WTC11 (cell line): ENCODE results near the gene TNFRSF11A. TPM values are rescaled to one million over a fixed set of nuclear protein-coding genes. Genes with fewer than 3 reads are reported as not detected.

Experiments used
- ATAC-seq: fragments of 200-7000 bp; cut with Tn5 transposase; 2 replicates; pipeline ENCODE4 v1.10.0; 2021; ENCODE audit warnings: mild to moderate bottlenecking, moderate library complexity
- CTCF ChIA-PET: fragments of 300-600 bp; sonication (Branson Sonifier 250); formaldehyde crosslinking; loops from one replicate; lab custom pipeline; 2021; ENCODE audit warnings: antibody characterized with exemption; lab: Charles Lee
- POLR2A ChIA-PET: fragments of 350-600 bp; sonication (Branson Sonifier 250); formaldehyde crosslinking; loops from one replicate; lab custom pipeline; 2021; ENCODE audit warnings: antibody characterized with exemption; lab: Charles Lee
- DNase-seq: peaks from one replicate; pipeline ENCODE4 v3.0.0; 2021; ENCODE audit warnings: low spot score
- H3K27ac Mint-ChIP-seq: 2 replicates; pipeline ENCODE4 v1.8.0; 2021; ENCODE audit warnings: mixed read lengths
- H3K27me3 Mint-ChIP-seq: 2 replicates; pipeline ENCODE4 v1.8.0; 2021; ENCODE audit warnings: low read depth, mild to moderate bottlenecking, moderate library complexity, mixed read lengths
- H3K36me3 Mint-ChIP-seq: 2 replicates; pipeline ENCODE4 v1.8.0; 2021; ENCODE audit warnings: mixed read lengths
- H3K4me1 Mint-ChIP-seq: 2 replicates; pipeline ENCODE4 v1.8.0; 2022; ENCODE audit warnings: mixed read lengths
- H3K4me3 Mint-ChIP-seq: 2 replicates; pipeline ENCODE4 v1.8.0; 2021; ENCODE audit warnings: mild to moderate bottlenecking, moderate library complexity, mixed read lengths
- H3K9me3 Mint-ChIP-seq: 2 replicates; pipeline ENCODE4 v1.8.0; 2021; ENCODE audit warnings: mixed read lengths
- ATF6 ChIP-seq: sonication (generic); formaldehyde crosslinking; IDR thresholded peaks from 2 replicates; pipeline ENCODE4 v1.8.1; 2023; ENCODE audit warnings: mild to moderate bottlenecking, missing genetic modification reagents
- FOXP1 ChIP-seq: sonication (generic); formaldehyde crosslinking; IDR thresholded peaks from 2 replicates; pipeline ENCODE4 v1.8.0; 2022; ENCODE audit warnings: missing genetic modification reagents, mild to moderate bottlenecking, moderate library complexity, borderline replicate concordance
- GTF2I ChIP-seq: fragments of 250-450 bp; sonication (Bioruptor Pico); conservative IDR thresholded peaks from 2 replicates; pipeline ENCODE4 v1.4.0; 2021; ENCODE audit warnings: mild to moderate bottlenecking
- MAX ChIP-seq: sonication (generic); formaldehyde crosslinking; IDR thresholded peaks from 2 replicates; pipeline ENCODE4 v1.8.0; 2022; ENCODE audit warnings: mild to moderate bottlenecking, missing genetic modification reagents
- NFE2L1 ChIP-seq: sonication (generic); formaldehyde crosslinking; IDR thresholded peaks from 2 replicates; pipeline ENCODE4 v1.8.1; 2023; ENCODE audit warnings: missing genetic modification reagents
- NFYB ChIP-seq: sonication (generic); formaldehyde crosslinking; conservative IDR thresholded peaks from 2 replicates; pipeline ENCODE4 v1.8.0; 2022; ENCODE audit warnings: low read depth, missing genetic modification reagents
- RELA ChIP-seq: sonication (generic); formaldehyde crosslinking; IDR thresholded peaks from 2 replicates; pipeline ENCODE4 v1.8.1; 2022; ENCODE audit warnings: missing genetic modification reagents, mild to moderate bottlenecking, borderline replicate concordance
- RORB ChIP-seq: fragments of 250-450 bp; sonication (Bioruptor Pico); IDR thresholded peaks from 2 replicates; pipeline ENCODE4 v1.9.0; 2021; ENCODE audit warnings: mild to moderate bottlenecking
- SOX15 ChIP-seq: fragments of 250-450 bp; sonication (Bioruptor Pico); IDR thresholded peaks from 2 replicates; pipeline ENCODE4 v1.9.0; 2021; ENCODE audit warnings: mild to moderate bottlenecking
- SP1 ChIP-seq: sonication (generic); formaldehyde crosslinking; conservative IDR thresholded peaks from 2 replicates; pipeline ENCODE4 v1.8.1; 2022; ENCODE audit warnings: missing genetic modification reagents
- TEAD4 ChIP-seq: sonication (generic); formaldehyde crosslinking; IDR thresholded peaks from 2 replicates; pipeline ENCODE4 v1.8.0; 2022; ENCODE audit warnings: mild to moderate bottlenecking, missing genetic modification reagents
- ZNF219 ChIP-seq: sonication (generic); formaldehyde crosslinking; IDR thresholded peaks from 2 replicates; pipeline ENCODE4 v1.8.0; 2023; ENCODE audit warnings: missing genetic modification reagents, mild to moderate bottlenecking, borderline replicate concordance
- ZNF396 ChIP-seq: fragments of 250-450 bp; sonication (Bioruptor Pico); IDR thresholded peaks from 2 replicates; pipeline ENCODE4 v1.8.0; 2021; ENCODE audit warnings: mild to moderate bottlenecking, moderate library complexity, borderline replicate concordance
- total RNA-seq: library from RNA; stranded (reverse); gene quantifications from 3 replicates; pipeline ENCODE4 v1.2.3, GENCODE V29; 2021
- TF ChIP-seq, protein P1 (sequence below): sonication (generic); formaldehyde crosslinking; IDR thresholded peaks from 2 replicates; pipeline ENCODE4 v1.8.0; 2022; ENCODE audit warnings: mild to moderate bottlenecking, missing genetic modification reagents
- TF ChIP-seq, protein P2 (sequence below): sonication (generic); formaldehyde crosslinking; IDR thresholded peaks from 2 replicates; pipeline ENCODE4 v1.8.0; 2023; ENCODE audit warnings: mild to moderate bottlenecking, missing genetic modification reagents
- TF ChIP-seq, protein P3 (sequence below): sonication (generic); formaldehyde crosslinking; IDR thresholded peaks from 2 replicates; pipeline ENCODE4 v1.8.1; 2023; ENCODE audit warnings: mild to moderate bottlenecking, missing genetic modification reagents
- TF ChIP-seq, protein P4 (sequence below): sonication (generic); formaldehyde crosslinking; IDR thresholded peaks from 2 replicates; pipeline ENCODE4 v1.8.0; 2023; ENCODE audit warnings: missing genetic modification reagents
- TF ChIP-seq, protein P5 (sequence below): fragments of 250-450 bp; sonication (Bioruptor Pico); IDR thresholded peaks from 2 replicates; pipeline ENCODE4 v1.8.0; 2021; ENCODE audit warnings: mild to moderate bottlenecking

TNFRSF11A gene
- total RNA-seq, 1 experiment from 2014 or later: 4.9 TPM

GRCh38 chr18:62425465-62426190 lies 100.5 kb downstream of the TNFRSF11A start (continued):
- TF ChIP-seq SP1 (CRISPR knock-in tag) (0 out of 2 replicates have a peak, but pooled peaks have one; percentile 37), NFE2L1 (no peak)
- TF ChIP-seq, protein P1, sequence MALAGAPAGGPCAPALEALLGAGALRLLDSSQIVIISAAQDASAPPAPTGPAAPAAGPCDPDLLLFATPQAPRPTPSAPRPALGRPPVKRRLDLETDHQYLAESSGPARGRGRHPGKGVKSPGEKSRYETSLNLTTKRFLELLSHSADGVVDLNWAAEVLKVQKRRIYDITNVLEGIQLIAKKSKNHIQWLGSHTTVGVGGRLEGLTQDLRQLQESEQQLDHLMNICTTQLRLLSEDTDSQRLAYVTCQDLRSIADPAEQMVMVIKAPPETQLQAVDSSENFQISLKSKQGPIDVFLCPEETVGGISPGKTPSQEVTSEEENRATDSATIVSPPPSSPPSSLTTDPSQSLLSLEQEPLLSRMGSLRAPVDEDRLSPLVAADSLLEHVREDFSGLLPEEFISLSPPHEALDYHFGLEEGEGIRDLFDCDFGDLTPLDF: no peak

DNA sequence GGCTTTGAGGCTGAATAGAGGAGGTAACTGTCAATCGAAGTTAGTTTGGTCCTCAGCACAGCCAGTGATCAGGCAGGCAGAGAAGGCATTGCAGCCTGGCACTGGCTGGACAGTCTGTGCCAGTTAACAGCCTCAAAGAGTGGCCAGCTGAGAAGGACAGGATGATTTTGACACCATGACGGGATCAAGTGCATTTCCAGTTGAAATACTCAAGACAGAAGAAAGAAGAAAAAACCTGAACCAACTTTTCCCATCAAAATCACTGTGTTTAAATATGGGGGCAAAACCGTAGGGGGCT lies 101.0 kb downstream of the TNFRSF11A start:
- ATAC-seq: no peak
- POLR2A ChIA-PET: interaction anchor here (1.0 kb wide), 1 partner anchor 96 kb away, joined by 3 read pairs; the partner anchor contains the start of gene ZCCHC2
- H3K9me3 Mint-ChIP-seq: peaks cover 21% of the 10 kb centered on the region
- TF ChIP-seq, protein P2, sequence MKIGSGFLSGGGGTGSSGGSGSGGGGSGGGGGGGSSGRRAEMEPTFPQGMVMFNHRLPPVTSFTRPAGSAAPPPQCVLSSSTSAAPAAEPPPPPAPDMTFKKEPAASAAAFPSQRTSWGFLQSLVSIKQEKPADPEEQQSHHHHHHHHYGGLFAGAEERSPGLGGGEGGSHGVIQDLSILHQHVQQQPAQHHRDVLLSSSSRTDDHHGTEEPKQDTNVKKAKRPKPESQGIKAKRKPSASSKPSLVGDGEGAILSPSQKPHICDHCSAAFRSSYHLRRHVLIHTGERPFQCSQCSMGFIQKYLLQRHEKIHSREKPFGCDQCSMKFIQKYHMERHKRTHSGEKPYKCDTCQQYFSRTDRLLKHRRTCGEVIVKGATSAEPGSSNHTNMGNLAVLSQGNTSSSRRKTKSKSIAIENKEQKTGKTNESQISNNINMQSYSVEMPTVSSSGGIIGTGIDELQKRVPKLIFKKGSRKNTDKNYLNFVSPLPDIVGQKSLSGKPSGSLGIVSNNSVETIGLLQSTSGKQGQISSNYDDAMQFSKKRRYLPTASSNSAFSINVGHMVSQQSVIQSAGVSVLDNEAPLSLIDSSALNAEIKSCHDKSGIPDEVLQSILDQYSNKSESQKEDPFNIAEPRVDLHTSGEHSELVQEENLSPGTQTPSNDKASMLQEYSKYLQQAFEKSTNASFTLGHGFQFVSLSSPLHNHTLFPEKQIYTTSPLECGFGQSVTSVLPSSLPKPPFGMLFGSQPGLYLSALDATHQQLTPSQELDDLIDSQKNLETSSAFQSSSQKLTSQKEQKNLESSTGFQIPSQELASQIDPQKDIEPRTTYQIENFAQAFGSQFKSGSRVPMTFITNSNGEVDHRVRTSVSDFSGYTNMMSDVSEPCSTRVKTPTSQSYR: no peak
- TF ChIP-seq ZNF219 (CRISPR knock-in tag): no peak
- TF ChIP-seq GTF2I (CRISPR knock-in tag): no peak
- TF ChIP-seq TEAD4 (CRISPR knock-in tag): no peak
- TF ChIP-seq, protein P3, sequence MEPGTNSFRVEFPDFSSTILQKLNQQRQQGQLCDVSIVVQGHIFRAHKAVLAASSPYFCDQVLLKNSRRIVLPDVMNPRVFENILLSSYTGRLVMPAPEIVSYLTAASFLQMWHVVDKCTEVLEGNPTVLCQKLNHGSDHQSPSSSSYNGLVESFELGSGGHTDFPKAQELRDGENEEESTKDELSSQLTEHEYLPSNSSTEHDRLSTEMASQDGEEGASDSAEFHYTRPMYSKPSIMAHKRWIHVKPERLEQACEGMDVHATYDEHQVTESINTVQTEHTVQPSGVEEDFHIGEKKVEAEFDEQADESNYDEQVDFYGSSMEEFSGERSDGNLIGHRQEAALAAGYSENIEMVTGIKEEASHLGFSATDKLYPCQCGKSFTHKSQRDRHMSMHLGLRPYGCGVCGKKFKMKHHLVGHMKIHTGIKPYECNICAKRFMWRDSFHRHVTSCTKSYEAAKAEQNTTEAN (CRISPR knock-in tag): no peak
- no peak for TF ChIP-seq SP1 (CRISPR knock-in tag)
- no peak for TF ChIP-seq ZNF396
- no peak for TF ChIP-seq MAX (CRISPR knock-in tag)
- TF ChIP-seq RORB (CRISPR knock-in tag): no peak
- no peak for TF ChIP-seq SOX15 (CRISPR knock-in tag)
- no peak for TF ChIP-seq ATF6 (CRISPR knock-in tag)
- TF ChIP-seq RELA (CRISPR knock-in tag): no peak
- TF ChIP-seq, protein P4, sequence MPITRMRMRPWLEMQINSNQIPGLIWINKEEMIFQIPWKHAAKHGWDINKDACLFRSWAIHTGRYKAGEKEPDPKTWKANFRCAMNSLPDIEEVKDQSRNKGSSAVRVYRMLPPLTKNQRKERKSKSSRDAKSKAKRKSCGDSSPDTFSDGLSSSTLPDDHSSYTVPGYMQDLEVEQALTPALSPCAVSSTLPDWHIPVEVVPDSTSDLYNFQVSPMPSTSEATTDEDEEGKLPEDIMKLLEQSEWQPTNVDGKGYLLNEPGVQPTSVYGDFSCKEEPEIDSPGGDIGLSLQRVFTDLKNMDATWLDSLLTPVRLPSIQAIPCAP (CRISPR knock-in tag): no peak
- no peak for TF ChIP-seq FOXP1
- TF ChIP-seq, protein P5, sequence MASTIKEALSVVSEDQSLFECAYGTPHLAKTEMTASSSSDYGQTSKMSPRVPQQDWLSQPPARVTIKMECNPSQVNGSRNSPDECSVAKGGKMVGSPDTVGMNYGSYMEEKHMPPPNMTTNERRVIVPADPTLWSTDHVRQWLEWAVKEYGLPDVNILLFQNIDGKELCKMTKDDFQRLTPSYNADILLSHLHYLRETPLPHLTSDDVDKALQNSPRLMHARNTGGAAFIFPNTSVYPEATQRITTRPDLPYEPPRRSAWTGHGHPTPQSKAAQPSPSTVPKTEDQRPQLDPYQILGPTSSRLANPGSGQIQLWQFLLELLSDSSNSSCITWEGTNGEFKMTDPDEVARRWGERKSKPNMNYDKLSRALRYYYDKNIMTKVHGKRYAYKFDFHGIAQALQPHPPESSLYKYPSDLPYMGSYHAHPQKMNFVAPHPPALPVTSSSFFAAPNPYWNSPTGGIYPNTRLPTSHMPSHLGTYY: no peak
- no peak for TF ChIP-seq NFE2L1
- no peak for TF ChIP-seq NFYB (CRISPR knock-in tag)
- TF ChIP-seq, all 79 proteins: peak for 0
- peaks cover 15% of the 10 kb centered on the region for H3K4me1 Mint-ChIP-seq
- H3K4me3 Mint-ChIP-seq: no peak overlapping the region
- peaks cover 7% of the 10 kb centered on the region for H3K36me3 Mint-ChIP-seq
- H3K27me3 Mint-ChIP-seq: peaks cover 2% of the 10 kb centered on the region
- CTCF ChIA-PET: interaction anchor here (0.6 to 2.3 kb wide), 35 partner anchors 9 to 639 kb away, joined by 3 to 25 read pairs (median 5); partner anchors contain the start of genes PHLPP1, PIGN, RELCH and TNFRSF11A
- H3K27ac Mint-ChIP-seq: no peak overlapping the region
- DNase-seq: no peak
